MM.1S (cell line): Measurements from ENCODE around the gene ZNF177.

ENCODE experiments used
- EZH2 ChIP-seq: fragments of 300-600 bp; sonication (generic); optimal IDR thresholded peaks from 2 replicates; pipeline ENCODE3; 2017; ENCODE audit warnings: low read depth, mild to moderate bottlenecking, antibody characterized with exemption, low read length, mixed read lengths
- TF ChIP-seq, protein P1 (sequence below): fragments of 300-600 bp; sonication (generic); IDR thresholded peaks from 2 replicates; pipeline ENCODE4 v1.5.1; 2016; ENCODE audit warnings: antibody characterized with exemption, low read length, mixed read lengths

DNA sequence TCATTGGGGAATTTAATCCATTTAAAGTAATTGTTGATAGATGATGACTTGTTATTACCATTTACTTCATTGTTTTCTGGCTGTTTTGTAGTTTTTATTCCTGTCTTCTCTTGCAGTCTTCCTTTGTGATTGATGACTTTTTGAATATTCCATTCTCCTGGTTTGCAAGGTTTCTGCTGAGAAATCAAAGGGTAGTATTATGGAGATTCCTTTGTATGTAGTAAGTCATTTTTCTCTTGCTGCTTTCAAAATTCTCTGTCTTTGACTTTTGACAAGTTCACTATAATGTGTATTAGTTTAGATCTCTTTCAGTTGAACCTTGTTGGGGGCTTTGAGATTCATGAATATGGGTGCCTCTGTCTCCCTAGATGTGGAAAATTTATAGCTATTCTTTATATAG is 32.8 kb upstream of the ZNF177 start:
- TF ChIP-seq, protein P1, sequence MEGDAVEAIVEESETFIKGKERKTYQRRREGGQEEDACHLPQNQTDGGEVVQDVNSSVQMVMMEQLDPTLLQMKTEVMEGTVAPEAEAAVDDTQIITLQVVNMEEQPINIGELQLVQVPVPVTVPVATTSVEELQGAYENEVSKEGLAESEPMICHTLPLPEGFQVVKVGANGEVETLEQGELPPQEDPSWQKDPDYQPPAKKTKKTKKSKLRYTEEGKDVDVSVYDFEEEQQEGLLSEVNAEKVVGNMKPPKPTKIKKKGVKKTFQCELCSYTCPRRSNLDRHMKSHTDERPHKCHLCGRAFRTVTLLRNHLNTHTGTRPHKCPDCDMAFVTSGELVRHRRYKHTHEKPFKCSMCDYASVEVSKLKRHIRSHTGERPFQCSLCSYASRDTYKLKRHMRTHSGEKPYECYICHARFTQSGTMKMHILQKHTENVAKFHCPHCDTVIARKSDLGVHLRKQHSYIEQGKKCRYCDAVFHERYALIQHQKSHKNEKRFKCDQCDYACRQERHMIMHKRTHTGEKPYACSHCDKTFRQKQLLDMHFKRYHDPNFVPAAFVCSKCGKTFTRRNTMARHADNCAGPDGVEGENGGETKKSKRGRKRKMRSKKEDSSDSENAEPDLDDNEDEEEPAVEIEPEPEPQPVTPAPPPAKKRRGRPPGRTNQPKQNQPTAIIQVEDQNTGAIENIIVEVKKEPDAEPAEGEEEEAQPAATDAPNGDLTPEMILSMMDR = no peak
- no peak for TF ChIP-seq EZH2
